Measurements from ENCODE around the gene POFUT2.

Gene POFUT2

GRCh38 chr21:45297329-45297728, 9.6 kb upstream of the POFUT2 start:
- no peak for TF ChIP-seq CTCF (IDR thresholded peaks at IDR 0.05; ENCODE audit: low read depth, low read length)
- H3K4me3 ChIP-seq (ENCODE audit: low read depth, low read length): no peak overlapping the region

GRCh38 chr21:45296638-45297037, 8.9 kb upstream of the POFUT2 start:
- no peak for TF ChIP-seq CTCF (IDR thresholded peaks at IDR 0.05; ENCODE audit: low read depth, low read length)
- H3K4me3 ChIP-seq (ENCODE audit: low read depth, low read length): no peak overlapping the region

GRCh38 chr21:45295576-45296365, 8.1 kb upstream of the POFUT2 start:
- 0 out of 2 replicates have a peak overlapping the region, but pooled peaks have one; percentile 8 for H3K4me3 ChIP-seq (ENCODE audit: low read depth, low read length)
- no peak for TF ChIP-seq CTCF (IDR thresholded peaks at IDR 0.05; ENCODE audit: low read depth, low read length)

GRCh38 chr21:45294509-45295291, 7.0 kb upstream of the POFUT2 start:
- TF ChIP-seq CTCF (IDR thresholded peaks at IDR 0.05; ENCODE audit: low read depth, low read length): no peak

GRCh38 chr21:45293726-45294401, 6.2 kb upstream of the POFUT2 start:
- TF ChIP-seq CTCF (IDR thresholded peaks at IDR 0.05; ENCODE audit: low read depth, low read length): no peak
- H3K4me3 ChIP-seq (ENCODE audit: low read depth, low read length): peak overlapping the region; percentile 32

More at GRCh38 chr21:45294509-45295291, 7.0 kb upstream of the POFUT2 start:
- H3K4me3 ChIP-seq (ENCODE audit: low read depth, low read length): peak overlapping the region; percentile 32

- no peak for TF ChIP-seq CTCF (IDR thresholded peaks at IDR 0.05; ENCODE audit: low read depth, low read length)
- H3K4me3 ChIP-seq (ENCODE audit: low read depth, low read length): no peak overlapping the region
Observed at GRCh38 chr21:45293220-45293725, 5.6 kb upstream of the POFUT2 start.
